H1 (cell line): ENCODE measurements around the gene CCDC183. TPM values are rescaled to one million over a fixed set of nuclear protein-coding genes. Genes with fewer than 3 reads are reported as not detected.
"Not testable (repeated sequence)": the region's sequence is repeated elsewhere in the genome, so short reads cannot be mapped to it uniquely, and the experiment has no call there.

Source experiments
- CTCF ChIA-PET: fragments of 300-600 bp; sonication (Branson Sonifier 250); formaldehyde crosslinking; loops from one replicate; lab custom pipeline; 2021; ENCODE audit not compliant: partially characterized antibody; lab: Charles Lee
- POLR2A ChIA-PET: fragments of 300-600 bp; sonication (Branson Sonifier 250); formaldehyde crosslinking; loops from one replicate; lab custom pipeline; 2021; ENCODE audit warnings: inconsistent platforms; ENCODE audit not compliant: partially characterized antibody; lab: Charles Lee
- DNase-seq, 2 experiments: peaks; one replicate each; pipeline versions ENCODE4 v3.0.0 to v3.0.0-alpha.2; 2010 to 2022; ENCODE audit warnings: low spot score in 2 of 2, low read depth in 1 of 2, mixed read lengths in 1 of 2
- FAIRE-seq: peaks from 2 replicates; lab custom pipeline; 2011; peaks lifted over from hg19 to GRCh38; lab: Jason Lieb, UNC
- H2AFZ ChIP-seq: 2 replicates; pipeline ENCODE4 v1.8.1; 2012; ENCODE audit warnings: low read length, inconsistent platforms
- H2AK5ac ChIP-seq: 2 replicates; pipeline ENCODE4 v1.6.1; 2013; ENCODE audit warnings: low read depth, low read length
- H2BK120ac ChIP-seq: replicated peaks from 2 replicates; pipeline ENCODE3; 2013; ENCODE audit warnings: low read depth, low read length, inconsistent platforms
- H2BK12ac ChIP-seq: 2 replicates; pipeline ENCODE4 v1.6.1; 2013; ENCODE audit warnings: low read depth, low read length
- H2BK15ac ChIP-seq: 2 replicates; pipeline ENCODE4 v1.6.1; 2013; ENCODE audit warnings: low read length
- H2BK20ac ChIP-seq: 2 replicates; pipeline ENCODE4 v1.6.1; 2013; ENCODE audit warnings: low read length
- H2BK5ac ChIP-seq: 2 replicates; pipeline ENCODE4 v1.6.1; 2013; ENCODE audit warnings: low read depth, low read length
- H3K14ac ChIP-seq: 2 replicates; pipeline ENCODE4 v1.6.1; 2013; ENCODE audit warnings: inconsistent platforms; ENCODE audit not compliant: insufficient read length
- H3K18ac ChIP-seq: 2 replicates; pipeline ENCODE4 v1.6.1; 2013; ENCODE audit warnings: low read length; ENCODE audit errors: extremely low read depth
- H3K23ac ChIP-seq: 2 replicates; pipeline ENCODE4 v1.6.1; 2013; ENCODE audit warnings: inconsistent platforms; ENCODE audit not compliant: insufficient read length
- H3K23me2 ChIP-seq: 2 replicates; pipeline ENCODE4 v1.6.1; 2013; ENCODE audit warnings: low read depth, low read length
- H3K27ac ChIP-seq: 2 replicates; pipeline ENCODE4 v1.6.1; 2011; ENCODE audit warnings: low read depth, low read length, inconsistent platforms
- H3K27me3 ChIP-seq, 4 experiments: replicated peaks in 1 of 4; 1 replicate in 1 of 4; 2 replicates in 3 of 4; pipeline versions ENCODE4 v1.6.1 to v1.8.1; 2011 to 2013; ENCODE audit warnings: low read length in 3 of 4, mild to moderate bottlenecking in 3 of 4, inconsistent platforms in 2 of 4, mixed read lengths in 2 of 4, moderate library complexity in 1 of 4; ENCODE audit not compliant: control insufficient read depth in 3 of 4, insufficient read depth in 3 of 4; ENCODE audit errors: extremely low read depth in 1 of 4
- H3K36me3 ChIP-seq, 4 experiments: 2 replicates each; pipeline versions ENCODE4 v1.6.1 to v1.8.1; 2011 to 2013; ENCODE audit warnings: mild to moderate bottlenecking in 4 of 4, low read length in 3 of 4, moderate library complexity in 2 of 4, control low read depth in 1 of 4, inconsistent platforms in 1 of 4; ENCODE audit not compliant: insufficient read depth in 4 of 4, control insufficient read depth in 2 of 4
- H3K4ac ChIP-seq: replicated peaks from 2 replicates; pipeline ENCODE3; 2013; ENCODE audit warnings: low read length, low read depth, mixed read lengths, inconsistent platforms; ENCODE audit not compliant: insufficient read length
- H3K4me1 ChIP-seq, 4 experiments: replicated peaks in 1 of 4; 1 replicate in 1 of 4; 2 replicates in 3 of 4; pipeline versions ENCODE4 v1.6.1 to v1.8.1; 2011 to 2013; ENCODE audit warnings: low read length in 3 of 4, inconsistent platforms in 2 of 4, mixed read lengths in 1 of 4; ENCODE audit not compliant: insufficient read depth in 4 of 4, control insufficient read depth in 3 of 4
- H3K4me2 ChIP-seq, 2 experiments: 2 replicates each; pipeline versions ENCODE4 v1.6.1 to v1.8.1; 2011 to 2013; ENCODE audit warnings: low read depth in 2 of 2, low read length in 2 of 2, control low read depth in 1 of 2, inconsistent platforms in 1 of 2, mild to moderate bottlenecking in 1 of 2; ENCODE audit not compliant: insufficient read depth in 1 of 2
- H3K4me3 ChIP-seq, 4 experiments: fragments of 200-600, 300-600 bp in 1 of 4; sonication (generic), shearing (Covaris generic), sonication (Bioruptor Twin) in 1 of 4; 2 replicates each; pipeline versions ENCODE4 v1.5.1 to v1.8.1; 2011 to 2016; ENCODE audit warnings: low read length in 4 of 4, low read depth in 3 of 4, control low read depth in 2 of 4, inconsistent platforms in 2 of 4, mild to moderate bottlenecking in 2 of 4, mixed read lengths in 1 of 4, moderate library complexity in 1 of 4; ENCODE audit not compliant: insufficient read depth in 2 of 4; ENCODE audit errors: extremely low read depth in 1 of 4
- H3K56ac ChIP-seq: replicated peaks from 2 replicates; pipeline ENCODE3; 2013; ENCODE audit warnings: low read depth, mild to moderate bottlenecking, mixed read lengths, low read length, inconsistent platforms; ENCODE audit not compliant: insufficient read length
- H3K79me1 ChIP-seq: 2 replicates; pipeline ENCODE4 v1.6.1; 2013; ENCODE audit warnings: low read depth, low read length, control low read depth
- H3K79me2 ChIP-seq, 2 experiments: 2 replicates each; pipeline versions ENCODE4 v1.6.1 to v1.8.1; 2012 to 2013; ENCODE audit warnings: low read length in 2 of 2, mild to moderate bottlenecking in 2 of 2, inconsistent platforms in 1 of 2; ENCODE audit not compliant: insufficient read depth in 2 of 2, control insufficient read depth in 1 of 2
- H3K9ac ChIP-seq, 4 experiments: replicated peaks in 1 of 4; 1 replicate in 1 of 4; 2 replicates in 3 of 4; pipeline versions ENCODE4 v1.6.1 to v1.8.1; 2011 to 2013; ENCODE audit warnings: low read depth in 3 of 4, low read length in 3 of 4, control low read depth in 2 of 4, mild to moderate bottlenecking in 2 of 4, moderate library complexity in 2 of 4, inconsistent platforms in 1 of 4; ENCODE audit errors: extremely low read depth in 1 of 4
- H3K9me3 ChIP-seq, 2 experiments: 2 replicates each; pipeline versions ENCODE4 v1.6.1 to v1.8.1; 2012 to 2013; ENCODE audit warnings: mild to moderate bottlenecking in 2 of 2, moderate library complexity in 2 of 2, control low read depth in 1 of 2, inconsistent platforms in 1 of 2, low read depth in 1 of 2, low read length in 1 of 2, mixed read lengths in 1 of 2; ENCODE audit not compliant: insufficient read depth in 2 of 2
- H4K20me1 ChIP-seq, 2 experiments: replicated peaks in 1 of 2; 2 replicates each; pipeline versions ENCODE3 to v1.8.1; 2011 to 2013; ENCODE audit warnings: inconsistent platforms in 2 of 2, low read length in 2 of 2, mild to moderate bottlenecking in 1 of 2; ENCODE audit not compliant: insufficient read depth in 2 of 2, control insufficient read depth in 1 of 2
- H4K5ac ChIP-seq: 2 replicates; pipeline ENCODE4 v1.6.1; 2013; ENCODE audit warnings: low read length, low read depth, mixed read lengths, inconsistent platforms; ENCODE audit not compliant: insufficient read length
- H4K8ac ChIP-seq: 2 replicates; pipeline ENCODE4 v1.8.0; 2013; ENCODE audit warnings: mild to moderate bottlenecking, moderate library complexity, low read length, inconsistent platforms; ENCODE audit not compliant: insufficient read depth; ENCODE audit errors: extremely low read depth
- H4K91ac ChIP-seq: replicated peaks from 2 replicates; pipeline ENCODE3; 2013; ENCODE audit warnings: low read length, mixed read lengths, inconsistent platforms; ENCODE audit not compliant: insufficient read length
- GABPA ChIP-seq: IDR thresholded peaks from 2 replicates; pipeline ENCODE4 v1.6.1; 2011; ENCODE audit warnings: mild to moderate bottlenecking, low read length, moderate library complexity, borderline replicate concordance; ENCODE audit not compliant: insufficient read depth
- WGBS, 2 experiments: shearing (Covaris generic) in 1 of 2; methylation state at CpG; one replicate each; pipeline versions ENCODE4 v1.1.6 to v1.1.7; 2013 to 2015; ENCODE audit warnings: low lambda C conversion rate in 2 of 2, mixed read lengths in 2 of 2, inconsistent platforms in 1 of 2, low coverage in 1 of 2, missing lambda C conversion rate in 1 of 2; ENCODE audit not compliant: insufficient replicate concordance in 2 of 2, insufficient coverage in 1 of 2, insufficient read length in 1 of 2; ENCODE audit errors: extremely low coverage in 1 of 2, missing lambda C conversion rate in 1 of 2; 5-methylcytosine and 5-hydroxymethylcytosine counted together
- polyA plus RNA-seq, 7 experiments: library from polyadenylated mRNA; depleted of rRNA in 3 of 7; stranded (reverse) in 5 of 7; unstranded in 2 of 7; fragments of >200 nt in 5 of 7; fragments of 200-250 nt in 2 of 7; gene quantifications; 1 replicate in 5 of 7; 2 replicates in 1 of 7; 4 replicates in 1 of 7; pipeline versions ENCODE4 v1.2.1 to v1.2.3, GENCODE V29; 2011 to 2013; ENCODE audit warnings: missing spikeins in 2 of 7, mixed read lengths in 2 of 7
- total RNA-seq: library from RNA; stranded (reverse); fragmentation: NEBNext Ultra II Directional; extraction: Animal tissue kit (Norgen Biotek cat#: 25700); gene quantifications from 2 replicates; pipeline ENCODE4 v1.2.1, GENCODE V29; 2021
- TF ChIP-seq, protein P1 (sequence below): IDR thresholded peaks from 2 replicates; pipeline ENCODE4 v1.6.1; 2012; ENCODE audit warnings: inconsistent platforms
- TF ChIP-seq, protein P2 (sequence below), 3 experiments: IDR thresholded peaks; 1 replicate in 2 of 3; 2 replicates in 1 of 3; pipeline versions ENCODE4 v1.5.1 to v1.6.1; 2011; ENCODE audit warnings: low read length in 3 of 3, mild to moderate bottlenecking in 3 of 3, inconsistent platforms in 2 of 3, low read depth in 1 of 3, moderate library complexity in 1 of 3; ENCODE audit not compliant: insufficient read depth in 1 of 3; ENCODE audit errors: control extremely low read depth in 1 of 3

CCDC183 gene
- total and polyA plus RNA-seq, 2 of the 8 experiments (the other 6 are each of a cell fraction or from before 2014, with no cell fraction given) = 0.51 to 1.6 TPM

DNA sequence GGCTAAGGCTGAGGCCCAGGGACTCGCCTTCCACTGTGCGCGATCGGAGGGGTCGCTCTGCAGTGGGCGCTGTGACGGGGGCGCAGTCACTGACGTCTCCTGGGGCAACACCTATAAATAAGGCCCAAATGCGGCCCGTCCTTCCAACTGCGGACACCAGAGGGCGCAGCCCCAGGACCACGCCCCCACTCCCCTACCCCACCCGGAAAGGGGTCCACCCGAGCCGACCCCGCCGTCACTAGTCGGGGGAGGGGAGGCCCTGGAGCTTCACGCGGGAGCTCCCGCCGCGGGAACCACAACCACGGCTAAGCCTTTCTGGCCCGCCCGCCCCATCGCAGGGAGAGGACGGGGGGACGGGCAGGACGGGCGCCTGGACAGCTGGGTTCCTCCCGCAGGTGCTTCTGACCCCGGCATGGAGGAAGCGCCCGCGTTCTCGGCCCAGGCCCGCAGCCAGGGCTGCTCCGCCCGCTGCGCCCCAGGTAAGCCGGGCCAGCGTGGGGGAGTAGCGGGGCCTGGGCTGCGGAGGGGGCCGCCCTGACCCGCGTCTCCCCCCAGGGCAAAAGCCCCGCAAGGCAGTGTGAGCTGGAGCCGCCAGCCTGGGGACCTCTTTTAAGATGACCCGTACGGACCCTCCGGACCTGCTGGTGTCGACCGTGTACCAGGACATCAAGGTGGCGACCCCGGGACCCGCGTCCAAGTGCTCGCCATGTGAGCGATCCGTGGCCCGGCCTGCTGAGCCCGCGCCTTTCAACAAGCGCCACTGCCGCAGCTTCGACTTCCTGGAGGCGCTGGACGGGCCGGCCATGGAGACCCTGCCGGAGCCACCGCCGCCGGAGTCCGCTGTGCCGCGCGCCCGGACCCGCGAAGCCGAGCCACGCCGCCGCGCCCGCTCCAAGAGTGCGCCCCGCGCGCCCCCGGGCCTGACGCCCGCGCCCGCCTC is 47.9 kb downstream of the CCDC183 start:
- ChIA-PET POLR2A (interaction anchor here (1.2 to 20.5 kb wide), 7 partner anchors 7 to 152 kb away, joined by 3 to 248 read pairs (median 9); partner anchors contain the start of genes CLIC3 and MAMDC4), CTCF (interaction anchor here (0.5 to 8.9 kb wide), 18 partner anchors 11 to 683 kb away, joined by 3 to 131 read pairs (median 4); partner anchors contain the start of gene RABL6)
- Histone ChIP-seq H3K23me2 (peaks cover 11% of the 10 kb centered on the region), H4K8ac (peak overlapping the region; percentile 25; the same call in 1 of the 2 replicates), H3K27me3 (peaks cover 2 to 12% (median 7%) of the 10 kb centered on the region in 4 experiments; a peak in 6 of 7 replicates), H3K4me3 (peak overlapping the region in 1 of 4 experiments; percentile 48; a peak in 2 of 8 replicates), H3K36me3 (peaks cover 0 to 11% (median 2%) of the 10 kb centered on the region in 4 experiments; a peak in 2 of 8 replicates)
- H2BK12ac ChIP-seq, H3K23ac ChIP-seq, H3K9me3 ChIP-seq, H2BK15ac ChIP-seq, H3K4ac ChIP-seq, H3K14ac ChIP-seq, H4K5ac ChIP-seq, H2BK120ac ChIP-seq, H2AFZ ChIP-seq, H4K91ac ChIP-seq: not testable (repeated sequence)
- 53% methylated on average over 36 of the region's 99 CpGs; no CpG with 5 or more reads in 1 of the 2 experiments for WGBS, 2 experiments
- DNase-seq = peak in 1 of 2 experiments; percentile 97
- peak; percentile 59; the same call in 1 of the 2 replicates for TF ChIP-seq GABPA
- TF ChIP-seq, protein P1, sequence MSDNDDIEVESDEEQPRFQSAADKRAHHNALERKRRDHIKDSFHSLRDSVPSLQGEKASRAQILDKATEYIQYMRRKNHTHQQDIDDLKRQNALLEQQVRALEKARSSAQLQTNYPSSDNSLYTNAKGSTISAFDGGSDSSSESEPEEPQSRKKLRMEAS = 0 out of 2 replicates have a peak, but pooled peaks have one; percentile 3
- TF ChIP-seq, protein P2, sequence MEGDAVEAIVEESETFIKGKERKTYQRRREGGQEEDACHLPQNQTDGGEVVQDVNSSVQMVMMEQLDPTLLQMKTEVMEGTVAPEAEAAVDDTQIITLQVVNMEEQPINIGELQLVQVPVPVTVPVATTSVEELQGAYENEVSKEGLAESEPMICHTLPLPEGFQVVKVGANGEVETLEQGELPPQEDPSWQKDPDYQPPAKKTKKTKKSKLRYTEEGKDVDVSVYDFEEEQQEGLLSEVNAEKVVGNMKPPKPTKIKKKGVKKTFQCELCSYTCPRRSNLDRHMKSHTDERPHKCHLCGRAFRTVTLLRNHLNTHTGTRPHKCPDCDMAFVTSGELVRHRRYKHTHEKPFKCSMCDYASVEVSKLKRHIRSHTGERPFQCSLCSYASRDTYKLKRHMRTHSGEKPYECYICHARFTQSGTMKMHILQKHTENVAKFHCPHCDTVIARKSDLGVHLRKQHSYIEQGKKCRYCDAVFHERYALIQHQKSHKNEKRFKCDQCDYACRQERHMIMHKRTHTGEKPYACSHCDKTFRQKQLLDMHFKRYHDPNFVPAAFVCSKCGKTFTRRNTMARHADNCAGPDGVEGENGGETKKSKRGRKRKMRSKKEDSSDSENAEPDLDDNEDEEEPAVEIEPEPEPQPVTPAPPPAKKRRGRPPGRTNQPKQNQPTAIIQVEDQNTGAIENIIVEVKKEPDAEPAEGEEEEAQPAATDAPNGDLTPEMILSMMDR (IDR thresholded peaks at IDR 0.05; ENCODE audit: control extremely low read depth in 1 of 3, insufficient read depth in 1 of 3, low read depth in 1 of 3, low read length in 3 of 3) = peak in 2 of 3 experiments; percentile 31 to 34; a peak in 3 of 4 replicates
- TF ChIP-seq, all 59 proteins: peak for 3; not testable (repeated sequence) for 56
- H3K9ac ChIP-seq, H3K79me1 ChIP-seq, H3K79me2 ChIP-seq, H2AK5ac ChIP-seq, H3K56ac ChIP-seq, H2BK20ac ChIP-seq, H3K27ac ChIP-seq, H2BK5ac ChIP-seq, H4K20me1 ChIP-seq, FAIRE-seq, H3K18ac ChIP-seq: not testable (repeated sequence)
- H3K4me1 ChIP-seq = peaks cover 5 to 32% (median 20%) of the 10 kb centered on the region in 4 experiments
- H3K4me2 ChIP-seq = peak overlapping the region; percentile 18 to 40; a peak in 2 of 4 replicates
